EL (cell line): ENCODE data around the gene DSTN.

ENCODE experiments used
- DNase-seq: peaks from one replicate; pipeline ENCODE4 v3.0.0-alpha.2; 2016

The DSTN gene

GRCh38 chr20:17555106-17555505 lies 14.8 kb upstream of the DSTN start:
- DNase-seq = no peak

GRCh38 chr20:17556837-17557674 lies 12.8 kb upstream of the DSTN start:
- DNase-seq = peak; percentile 57

GRCh38 chr20:17557675-17558006 lies 12.2 kb upstream of the DSTN start:
- peak; percentile 67 for DNase-seq

GRCh38 chr20:17558154-17558940 lies 11.5 kb upstream of the DSTN start:
- DNase-seq = peak; percentile 91

- no peak for DNase-seq
Measured at GRCh38 chr20:17558941-17559304, 11.0 kb upstream of the DSTN start.

- DNase-seq = no peak
Measured at GRCh38 chr20:17559338-17559737, 10.5 kb upstream of the DSTN start.

GRCh38 chr20:17560344-17561074 lies 9.4 kb upstream of the DSTN start:
- peak; percentile 36 for DNase-seq

- peak; percentile 79 for DNase-seq
Measured at GRCh38 chr20:17562804-17563305, 7.0 kb upstream of the DSTN start.

- DNase-seq = peak; percentile 68
Measured at GRCh38 chr20:17565169-17565845, 4.6 kb upstream of the DSTN start.

- DNase-seq = no peak
Measured at GRCh38 chr20:17566345-17566744, 3.5 kb upstream of the DSTN start.

GRCh38 chr20:17568045-17568788 lies 1.7 kb upstream of the DSTN start:
- DNase-seq = no peak

GRCh38 chr20:17568972-17569521 lies 828 bp upstream of the DSTN start:
- peak; percentile 99 for DNase-seq

GRCh38 chr20:17570347-17571152 lies 675 bp downstream of the DSTN start:
- peak; percentile 65 for DNase-seq

GRCh38 chr20:17571153-17571527 lies 1.3 kb downstream of the DSTN start:
- DNase-seq = peak; percentile 24

- DNase-seq = no peak
Measured at GRCh38 chr20:17572034-17572638, 2.3 kb downstream of the DSTN start.

- DNase-seq = no peak
Measured at GRCh38 chr20:17573463-17573862, 3.6 kb downstream of the DSTN start.

GRCh38 chr20:17576215-17576614 lies 6.3 kb downstream of the DSTN start:
- no peak for DNase-seq

GRCh38 chr20:17579369-17580039 lies 9.6 kb downstream of the DSTN start:
- DNase-seq = peak; percentile 25

- DNase-seq = no peak
Measured at GRCh38 chr20:17580895-17581294, 11.0 kb downstream of the DSTN start.

- DNase-seq = no peak
Measured at GRCh38 chr20:17583126-17583525, 13.3 kb downstream of the DSTN start.
